HEK293T (cell line): Measurements from ENCODE around the gene PLCD1.
"Not testable (repeated sequence)": the region's sequence is repeated elsewhere in the genome, so short reads cannot be mapped to it uniquely, and the experiment has no call there.

Source experiments
- CTCF ChIA-PET: fragments of 350-600 bp; formaldehyde crosslinking; extraction: SDS; loops from one replicate; lab custom pipeline; 2021; ENCODE audit warnings: antibody characterized with exemption, inconsistent platforms; lab: Yijun Ruan, JAX
- POLR2A ChIA-PET: fragments of 350-600 bp; formaldehyde crosslinking; extraction: SDS; loops from one replicate; lab custom pipeline; 2020; ENCODE audit warnings: antibody characterized with exemption, inconsistent platforms; lab: Yijun Ruan, JAX
- DNase-seq: peaks from one replicate; pipeline ENCODE4 v3.0.0; 2012; ENCODE audit warnings: mixed read lengths; ENCODE audit errors: extremely low spot score
- ARNT ChIP-seq: fragments of 450-650 bp; IDR thresholded peaks from 2 replicates; pipeline ENCODE4 v1.6.1; 2017; ENCODE audit warnings: mild to moderate bottlenecking
- BHLHE40 ChIP-seq: fragments of 450-650 bp; IDR thresholded peaks from 2 replicates; pipeline ENCODE4 v1.6.1; 2016; ENCODE audit warnings: mild to moderate bottlenecking, moderate library complexity, borderline replicate concordance
- CTBP1 ChIP-seq: fragments of 450-650 bp; IDR thresholded peaks from 2 replicates; pipeline ENCODE4 v1.6.1; 2016; ENCODE audit warnings: borderline replicate concordance
- ELF4 ChIP-seq: fragments of 450-650 bp; IDR thresholded peaks from 2 replicates; pipeline ENCODE4 v1.6.1; 2017; ENCODE audit warnings: antibody characterized with exemption
- FOXA1 ChIP-seq: fragments of 450-650 bp; IDR thresholded peaks from 2 replicates; pipeline ENCODE4 v1.6.1; 2016; ENCODE audit warnings: mild to moderate bottlenecking
- FOXK2 ChIP-seq: fragments of 450-650 bp; IDR thresholded peaks from 2 replicates; pipeline ENCODE4 v1.6.1; 2016; ENCODE audit warnings: mild to moderate bottlenecking
- FOXM1 ChIP-seq: fragments of 450-650 bp; IDR thresholded peaks from 2 replicates; pipeline ENCODE4 v1.6.1; 2017; ENCODE audit warnings: mild to moderate bottlenecking, borderline replicate concordance
- HDGF ChIP-seq: fragments of 450-650 bp; IDR thresholded peaks from 2 replicates; pipeline ENCODE4 v1.6.1; 2017; ENCODE audit warnings: antibody characterized with exemption, borderline replicate concordance
- L3MBTL2 ChIP-seq: fragments of 450-650 bp; conservative IDR thresholded peaks from 2 replicates; pipeline ENCODE4 v1.6.1; 2016; ENCODE audit warnings: mild to moderate bottlenecking
- LEF1 ChIP-seq: fragments of 450-650 bp; IDR thresholded peaks from 2 replicates; pipeline ENCODE4 v1.6.1; 2017; ENCODE audit warnings: mild to moderate bottlenecking, borderline replicate concordance
- NFRKB ChIP-seq: fragments of 450-650 bp; IDR thresholded peaks from 2 replicates; pipeline ENCODE4 v1.6.1; 2016; ENCODE audit warnings: mild to moderate bottlenecking, moderate library complexity
- SP1 ChIP-seq: fragments of 450-650 bp; IDR thresholded peaks from 2 replicates; pipeline ENCODE4 v1.6.1; 2017
- SUZ12 ChIP-seq: fragments of 450-650 bp; IDR thresholded peaks from 2 replicates; pipeline ENCODE4 v1.6.1; 2016; ENCODE audit warnings: mild to moderate bottlenecking
- TARDBP ChIP-seq: fragments of 450-650 bp; IDR thresholded peaks from 2 replicates; pipeline ENCODE4 v1.6.1; 2016
- ZNF384 ChIP-seq: fragments of 450-650 bp; IDR thresholded peaks from 2 replicates; pipeline ENCODE4 v1.6.1; 2016
- TF ChIP-seq, protein P1 (sequence below): fragments of 450-650 bp; IDR thresholded peaks from 2 replicates; pipeline ENCODE4 v1.6.1; 2016

PLCD1 gene

DNA sequence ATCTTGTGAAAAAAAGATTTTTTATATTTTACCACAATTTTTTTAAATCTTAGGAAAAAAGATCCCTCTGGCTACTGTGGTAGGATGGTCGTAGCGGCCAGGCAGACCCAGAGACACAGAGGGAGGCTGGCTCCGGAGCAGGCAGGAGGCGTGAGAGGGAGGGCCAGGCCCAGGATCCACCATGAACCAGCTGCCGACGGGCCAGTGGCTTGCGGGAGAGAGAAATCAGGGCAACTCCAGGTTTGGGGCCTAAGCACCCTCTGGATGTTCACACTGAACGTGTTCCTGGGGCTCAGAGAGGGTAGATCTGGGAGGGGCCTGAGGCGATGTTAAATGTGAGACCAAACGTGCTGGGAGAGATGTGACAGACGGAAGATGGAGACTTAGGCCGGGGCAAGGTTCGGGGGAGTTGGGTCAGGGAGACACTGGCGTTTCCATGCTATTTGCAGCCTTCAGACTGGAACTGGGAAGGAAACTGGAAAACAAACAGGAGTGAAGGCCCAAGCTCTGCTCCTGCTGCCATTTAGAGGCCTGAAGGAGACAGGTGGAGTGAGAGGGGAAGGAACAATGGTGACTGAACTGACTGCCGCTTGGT, 40.4 kb downstream of the PLCD1 start:
- TF ChIP-seq, protein P1, sequence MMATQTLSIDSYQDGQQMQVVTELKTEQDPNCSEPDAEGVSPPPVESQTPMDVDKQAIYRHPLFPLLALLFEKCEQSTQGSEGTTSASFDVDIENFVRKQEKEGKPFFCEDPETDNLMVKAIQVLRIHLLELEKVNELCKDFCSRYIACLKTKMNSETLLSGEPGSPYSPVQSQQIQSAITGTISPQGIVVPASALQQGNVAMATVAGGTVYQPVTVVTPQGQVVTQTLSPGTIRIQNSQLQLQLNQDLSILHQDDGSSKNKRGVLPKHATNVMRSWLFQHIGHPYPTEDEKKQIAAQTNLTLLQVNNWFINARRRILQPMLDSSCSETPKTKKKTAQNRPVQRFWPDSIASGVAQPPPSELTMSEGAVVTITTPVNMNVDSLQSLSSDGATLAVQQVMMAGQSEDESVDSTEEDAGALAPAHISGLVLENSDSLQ, result no peak
- TF ChIP-seq TARDBP, result no peak
- CTCF ChIA-PET, result no interaction called here
- POLR2A ChIA-PET, result no interaction called here
- no peak for DNase-seq

DNA sequence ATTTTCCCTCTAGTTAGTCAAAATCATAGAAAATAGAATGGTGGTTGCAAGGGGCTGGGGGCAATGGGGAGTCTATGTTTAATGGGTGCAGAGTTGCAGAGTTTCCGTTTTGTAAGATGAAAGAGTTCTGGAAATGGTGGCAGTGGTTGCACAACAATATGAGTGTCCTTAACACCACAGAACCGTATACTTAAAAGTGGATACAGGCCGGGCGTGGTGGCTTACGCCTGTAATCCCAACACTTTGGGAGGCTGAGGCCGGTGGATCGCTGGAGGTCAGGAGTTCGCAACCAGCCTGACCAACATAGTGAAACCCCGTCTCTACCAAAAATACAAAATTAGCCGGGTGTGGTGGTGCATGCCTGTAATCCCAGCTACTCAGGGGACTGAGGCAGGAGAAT, 41.1 kb downstream of the PLCD1 start:
- POLR2A ChIA-PET, DNase-seq: not testable (repeated sequence)
- CTCF ChIA-PET, result interaction anchor here (1.2 kb wide), 1 partner anchor 9 kb away, joined by 3 read pairs; no protein-coding TSS in a partner anchor

DNA sequence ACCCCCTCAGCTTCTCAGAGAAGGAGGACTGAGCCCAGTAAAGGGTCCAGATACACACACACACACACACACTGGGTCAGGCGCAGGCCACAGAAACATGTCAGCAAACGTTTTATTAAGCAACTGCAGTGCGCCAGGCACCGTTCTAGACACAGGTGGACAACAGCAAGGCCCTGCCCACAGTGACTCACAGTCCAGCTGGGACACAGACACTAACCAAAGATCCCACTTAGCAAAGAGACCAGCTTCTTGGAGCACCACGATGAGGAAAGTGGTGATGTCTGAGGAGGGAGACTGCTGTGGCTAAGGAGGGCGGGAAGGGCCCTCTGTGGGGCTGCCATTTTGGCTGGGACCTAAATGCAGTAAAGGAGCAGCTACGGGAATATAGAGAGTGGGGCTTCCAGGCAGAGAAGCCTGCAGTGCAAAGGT, 41.7 kb downstream of the PLCD1 start:
- ChIA-PET CTCF (interaction anchor here (1.2 kb wide), 1 partner anchor 9 kb away, joined by 3 read pairs; no protein-coding TSS in a partner anchor), POLR2A (no interaction called here)
- TF ChIP-seq FOXK2, result no peak
- no peak for TF ChIP-seq ZNF384
- TF ChIP-seq SP1, result no peak
- no peak for TF ChIP-seq LEF1
- TF ChIP-seq, protein P1, result no peak
- TF ChIP-seq ELF4, result no peak
- TF ChIP-seq ARNT, result no peak
- TF ChIP-seq BHLHE40, result no peak
- no peak for TF ChIP-seq NFRKB
- TF ChIP-seq CTBP1, result no peak
- no peak for TF ChIP-seq FOXA1
- no peak for TF ChIP-seq HDGF
- DNase-seq, result no peak

DNA sequence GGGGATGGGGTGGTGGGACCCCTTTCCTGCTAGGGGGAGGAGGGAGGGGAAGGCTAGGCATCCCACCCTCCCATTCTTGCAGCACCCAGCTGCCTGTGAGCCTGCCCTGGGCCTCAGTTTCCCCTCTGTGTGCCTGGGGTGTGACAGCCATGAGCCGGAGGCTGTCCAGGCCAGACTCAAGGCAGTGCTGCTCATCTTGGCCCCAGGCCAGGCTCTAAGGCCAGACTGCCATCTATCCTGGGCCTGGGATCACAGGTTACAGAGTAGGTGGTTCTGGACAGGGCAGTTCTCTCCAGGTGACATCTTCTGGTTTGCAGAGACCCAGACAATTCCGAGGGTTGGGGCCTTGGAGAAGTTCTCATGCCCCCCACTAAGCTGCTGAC, 42.1 kb downstream of the PLCD1 start:
- CTCF ChIA-PET, result interaction anchor here (1.2 kb wide), 1 partner anchor 10 kb away, joined by 3 read pairs; no protein-coding TSS in a partner anchor
- POLR2A ChIA-PET, result no interaction called here
- TF ChIP-seq ELF4 (no peak), NFRKB (no peak), ZNF384 (no peak), LEF1 (no peak), ARNT (no peak), SUZ12 (no peak), HDGF (no peak), L3MBTL2 (no peak), FOXM1 (no peak), TARDBP (no peak), SP1 (no peak), BHLHE40 (no peak)
- DNase-seq, result no peak

DNA sequence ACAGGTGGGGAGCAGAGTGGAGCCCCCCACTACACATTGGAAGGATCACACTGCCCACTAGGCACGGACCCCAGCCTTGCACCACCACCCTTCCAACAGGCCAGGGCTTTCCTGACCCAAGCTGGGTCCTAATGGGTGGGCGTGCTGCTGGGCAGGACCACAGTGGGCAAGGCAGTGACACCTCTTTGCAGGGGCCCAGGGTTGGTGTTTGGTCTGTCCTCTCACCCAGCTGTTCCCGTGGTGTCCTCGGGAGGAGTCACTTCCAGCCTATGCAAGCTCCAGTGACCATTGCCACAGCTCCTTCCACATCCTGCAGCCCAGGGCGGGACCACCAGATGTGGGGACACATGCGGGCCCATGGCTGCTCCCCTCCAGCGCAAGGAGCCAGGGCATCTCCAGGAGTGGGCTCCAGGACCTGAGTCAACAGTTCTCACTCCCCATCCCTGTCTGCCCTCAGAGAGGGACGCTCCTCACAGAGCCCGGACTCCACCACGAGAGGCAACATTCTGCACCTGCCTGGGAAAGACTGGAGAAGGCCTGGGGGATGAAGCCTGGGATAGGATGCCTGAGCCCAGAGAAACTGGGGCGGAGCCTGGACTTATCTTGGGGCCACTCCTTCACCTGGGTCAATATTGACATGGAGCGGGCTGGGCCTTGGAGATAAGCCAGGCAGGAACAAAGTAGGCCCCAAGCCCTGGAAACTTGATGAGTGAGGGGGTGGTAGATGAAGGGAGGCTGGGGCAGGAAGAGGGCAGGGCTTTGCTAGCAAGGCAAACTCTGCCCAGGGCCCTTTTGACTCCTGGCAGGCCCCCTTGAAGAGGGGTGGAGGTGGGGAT, 42.7 kb downstream of the PLCD1 start:
- POLR2A ChIA-PET, result no interaction called here
- CTCF ChIA-PET, result interaction anchor here (1.2 to 3.7 kb wide), 3 partner anchors 10 to 12 kb away, joined by 3 to 19 read pairs (median 5); no protein-coding TSS in a partner anchor

DNA sequence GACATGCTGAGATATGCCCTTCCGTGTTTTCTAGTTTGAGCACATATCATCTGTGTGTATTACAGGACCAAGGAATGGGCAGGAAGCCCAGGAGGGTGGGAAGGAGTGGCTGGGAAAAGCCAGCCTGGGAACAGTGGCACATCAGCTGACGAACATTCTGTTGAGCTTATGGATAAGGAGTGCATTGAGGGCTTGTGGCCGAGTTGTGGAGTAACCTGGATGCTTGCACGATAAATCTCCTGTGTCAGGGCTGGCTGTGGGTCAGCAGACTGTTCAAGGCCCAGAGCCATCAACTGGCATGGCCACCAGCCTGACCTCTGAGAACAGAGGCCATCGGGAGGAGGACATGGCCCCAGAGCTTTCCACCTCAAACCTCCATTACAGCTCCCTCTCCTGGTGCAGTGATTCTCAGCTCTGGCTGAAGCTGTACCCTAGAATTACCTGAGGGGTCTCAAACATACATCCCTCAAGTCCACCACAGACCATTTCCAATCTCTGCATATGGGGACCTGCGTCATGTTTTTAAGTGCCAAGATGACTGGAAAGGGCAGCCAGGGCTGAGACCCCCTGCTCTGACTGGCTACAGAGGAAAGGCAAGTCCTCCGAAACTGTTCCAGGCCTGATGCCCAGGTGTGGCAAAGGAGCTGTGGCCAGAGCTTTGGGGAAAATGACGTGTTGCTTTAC, 43.7 kb downstream of the PLCD1 start:
- TF ChIP-seq L3MBTL2, result no peak
- TF ChIP-seq ZNF384, result no peak
- no peak for TF ChIP-seq SUZ12
- TF ChIP-seq FOXM1, result no peak
- no peak for TF ChIP-seq ELF4
- TF ChIP-seq ARNT, result no peak
- TF ChIP-seq HDGF, result no peak
- TF ChIP-seq NFRKB, result no peak
- TF ChIP-seq, protein P1, result no peak
- TF ChIP-seq LEF1, result no peak
- no peak for TF ChIP-seq FOXA1
- TF ChIP-seq FOXK2, result no peak
- no peak for TF ChIP-seq TARDBP
- TF ChIP-seq BHLHE40, result no peak
- TF ChIP-seq SP1, result no peak
- TF ChIP-seq CTBP1, result no peak

More for the DNA sequence above, 42.7 kb downstream of the PLCD1 start:
- TF ChIP-seq HDGF, result no peak
- DNase-seq, result no peak

More for the DNA sequence above, 43.7 kb downstream of the PLCD1 start:
- POLR2A ChIA-PET, result no interaction called here
- DNase-seq, result no peak
- CTCF ChIA-PET, result interaction anchor here (0.6 to 3.7 kb wide), 4 partner anchors 11 to 506 kb away, joined by 3 to 19 read pairs (median 4); no protein-coding TSS in a partner anchor
